IMR-90 (cell line): ENCODE measurements around the gene LHFPL6. TPM values are rescaled to one million over a fixed set of nuclear protein-coding genes. Genes with fewer than 3 reads are reported as not detected.

Source experiments
- ATAC-seq: fragments of 200-7000 bp; cut with Tn5 transposase; 2 replicates; pipeline ENCODE4 v1.9.1; 2020; ENCODE audit warnings: low read depth, mild to moderate bottlenecking, moderate library complexity
- BruUV-seq: library from RNA; stranded (reverse); fragments of 400-500 nt; replicated peaks from 2 replicates; lab custom pipeline; 2021; lab: Mats Ljungman, UMichigan
- CTCF ChIA-PET: fragments of 300-600 bp; formaldehyde crosslinking; extraction: SDS; loops from one replicate; lab custom pipeline; 2021; ENCODE audit warnings: antibody characterized with exemption; lab: Yijun Ruan, JAX
- POLR2A ChIA-PET: fragments of 300-600 bp; sonication (Branson Sonifier 250); formaldehyde crosslinking; loops from one replicate; lab custom pipeline; 2022; ENCODE audit warnings: antibody characterized with exemption; ENCODE audit not compliant: unreplicated experiment; lab: Charles Lee
- DNase-seq: peaks from one replicate; pipeline ENCODE4 v3.0.0; 2013
- H2AFZ ChIP-seq: replicated peaks from 2 replicates; pipeline ENCODE3; 2013; ENCODE audit warnings: low read length, mild to moderate bottlenecking; ENCODE audit not compliant: poor library complexity
- H2AK5ac ChIP-seq: 2 replicates; pipeline ENCODE4 v1.6.1; 2013; ENCODE audit warnings: low read depth, low read length, inconsistent platforms
- H2AK9ac ChIP-seq: replicated peaks from 2 replicates; pipeline ENCODE3; 2013; ENCODE audit warnings: mild to moderate bottlenecking, low read depth, low read length, moderate library complexity; ENCODE audit not compliant: poor library complexity
- H2BK120ac ChIP-seq: 2 replicates; pipeline ENCODE4 v1.6.1; 2013; ENCODE audit warnings: low read depth, low read length, inconsistent platforms
- H2BK15ac ChIP-seq: 3 replicates; pipeline ENCODE4 v1.6.1; 2013; ENCODE audit warnings: low read depth, low read length, inconsistent platforms
- H2BK20ac ChIP-seq: 2 replicates; pipeline ENCODE4 v1.6.1; 2013; ENCODE audit warnings: low read depth, mild to moderate bottlenecking, inconsistent platforms, low read length, moderate library complexity
- H2BK5ac ChIP-seq: 2 replicates; pipeline ENCODE4 v1.6.1; 2013; ENCODE audit warnings: mild to moderate bottlenecking, low read depth, low read length, inconsistent platforms; ENCODE audit not compliant: poor library complexity, severe bottlenecking
- H3K14ac ChIP-seq: replicated peaks from 2 replicates; pipeline ENCODE4 v1.6.1; 2013; ENCODE audit warnings: low read depth, low read length, inconsistent platforms
- H3K18ac ChIP-seq: 2 replicates; pipeline ENCODE4 v1.6.1; 2013; ENCODE audit warnings: low read depth, low read length, control low read depth
- H3K23ac ChIP-seq: 2 replicates; pipeline ENCODE4 v1.6.1; 2013; ENCODE audit warnings: low read depth, low read length, inconsistent platforms
- H3K27ac ChIP-seq: 2 replicates; pipeline ENCODE4 v1.5.1; 2013; ENCODE audit warnings: mild to moderate bottlenecking, control low read depth, low read length; ENCODE audit not compliant: insufficient read depth
- H3K27me3 ChIP-seq: 2 replicates; pipeline ENCODE4 v1.6.1; 2013; ENCODE audit warnings: low read length; ENCODE audit not compliant: control insufficient read depth, insufficient read depth
- H3K36me3 ChIP-seq: 2 replicates; pipeline ENCODE4 v1.6.1; 2013; ENCODE audit warnings: low read length, mixed read lengths; ENCODE audit not compliant: control insufficient read depth, insufficient read depth
- H3K4ac ChIP-seq: 2 replicates; pipeline ENCODE4 v1.6.1; 2013; ENCODE audit warnings: low read depth, low read length, inconsistent platforms
- H3K4me1 ChIP-seq: 2 replicates; pipeline ENCODE4 v1.6.1; 2013; ENCODE audit warnings: low read length, mixed read lengths; ENCODE audit not compliant: control insufficient read depth, insufficient read depth
- H3K4me2 ChIP-seq: 2 replicates; pipeline ENCODE4 v1.6.1; 2013; ENCODE audit warnings: low read depth, mild to moderate bottlenecking, control low read depth, low read length, moderate library complexity
- H3K4me3 ChIP-seq: 2 replicates; pipeline ENCODE4 v1.5.1; 2013; ENCODE audit warnings: low read depth, mild to moderate bottlenecking, control low read depth, low read length, moderate library complexity; ENCODE audit not compliant: insufficient read depth
- H3K56ac ChIP-seq: 2 replicates; pipeline ENCODE4 v1.6.1; 2013; ENCODE audit warnings: low read length, inconsistent platforms; ENCODE audit not compliant: insufficient read depth; ENCODE audit errors: extremely low read depth
- H3K79me1 ChIP-seq, 2 experiments: 2 replicates each; pipeline ENCODE4 v1.6.1; 2013; ENCODE audit warnings: low read length in 2 of 2, inconsistent platforms in 1 of 2, low read depth in 1 of 2
- H3K9ac ChIP-seq: 2 replicates; pipeline ENCODE4 v1.6.1; 2013; ENCODE audit warnings: low read depth, low read length, control low read depth
- H3K9me1 ChIP-seq: 2 replicates; pipeline ENCODE4 v1.6.1; 2013; ENCODE audit warnings: low read length, inconsistent platforms; ENCODE audit not compliant: insufficient read depth
- H3K9me3 ChIP-seq: 2 replicates; pipeline ENCODE4 v1.6.1; 2013; ENCODE audit warnings: low read length; ENCODE audit not compliant: control insufficient read depth, insufficient read depth
- H4K20me1 ChIP-seq: 2 replicates; pipeline ENCODE4 v1.6.1; 2013; ENCODE audit warnings: low read length, inconsistent platforms; ENCODE audit not compliant: insufficient read depth
- H4K5ac ChIP-seq: 2 replicates; pipeline ENCODE4 v1.6.1; 2013; ENCODE audit warnings: mild to moderate bottlenecking, low read depth, low read length, control low read depth
- H4K8ac ChIP-seq, 2 experiments: 2 replicates each; pipeline ENCODE4 v1.6.1; 2013; ENCODE audit warnings: low read depth in 2 of 2, low read length in 2 of 2, control low read depth in 1 of 2, inconsistent platforms in 1 of 2
- H4K91ac ChIP-seq: 2 replicates; pipeline ENCODE4 v1.6.1; 2013; ENCODE audit warnings: low read depth, low read length, inconsistent platforms; ENCODE audit not compliant: insufficient read depth
- BHLHE40 ChIP-seq: fragments of 150-350 bp; IDR thresholded peaks from 2 replicates; pipeline ENCODE4 v1.6.1; 2016; ENCODE audit warnings: mild to moderate bottlenecking, low read depth, low read length
- CEBPB ChIP-seq: IDR thresholded peaks from 2 replicates; pipeline ENCODE4 v1.6.1; 2012; ENCODE audit warnings: low read depth, low read length, improper control_type of control experiment
- CHD1 ChIP-seq: IDR thresholded peaks from 2 replicates; pipeline ENCODE4 v1.6.1; 2012; ENCODE audit warnings: low read depth, low read length, improper control_type of control experiment
- CTCF ChIP-seq: conservative IDR thresholded peaks from 2 replicates; pipeline ENCODE4 v1.5.1; 2012; ENCODE audit warnings: mild to moderate bottlenecking, low read depth, low read length, improper control_type of control experiment
- ELK1 ChIP-seq: fragments of 150-350 bp; IDR thresholded peaks from 2 replicates; pipeline ENCODE4 v1.6.1; 2016; ENCODE audit warnings: low read depth, mild to moderate bottlenecking, low read length, moderate library complexity, borderline replicate concordance
- FOS ChIP-seq: fragments of 150-350 bp; IDR thresholded peaks from 2 replicates; pipeline ENCODE4 v1.6.1; 2016; ENCODE audit warnings: low read depth, low read length
- MAFK ChIP-seq: IDR thresholded peaks from 2 replicates; pipeline ENCODE4 v1.6.1; 2012; ENCODE audit warnings: low read depth, low read length, improper control_type of control experiment
- MAZ ChIP-seq: IDR thresholded peaks from 2 replicates; pipeline ENCODE4 v1.6.1; 2012; ENCODE audit warnings: low read depth, mild to moderate bottlenecking, low read length, improper control_type of control experiment, moderate library complexity, borderline replicate concordance
- MXI1 ChIP-seq: IDR thresholded peaks from 2 replicates; pipeline ENCODE4 v1.6.1; 2012; ENCODE audit warnings: low read depth, mild to moderate bottlenecking, low read length, moderate library complexity, borderline replicate concordance
- NFE2L2 ChIP-seq: fragments of 150-350 bp; IDR thresholded peaks from 2 replicates; pipeline ENCODE4 v1.6.1; 2016; ENCODE audit warnings: low read depth, mild to moderate bottlenecking, low read length
- RAD21 ChIP-seq: IDR thresholded peaks from 2 replicates; pipeline ENCODE4 v1.6.1; 2012; ENCODE audit warnings: low read length, improper control_type of control experiment
- RCOR1 ChIP-seq: IDR thresholded peaks from 2 replicates; pipeline ENCODE4 v1.6.1; 2012; ENCODE audit warnings: mild to moderate bottlenecking, low read length, improper control_type of control experiment; ENCODE audit not compliant: insufficient replicate concordance
- SMC3 ChIP-seq: fragments of 150-350 bp; IDR thresholded peaks from 2 replicates; pipeline ENCODE4 v1.6.1; 2016; ENCODE audit warnings: low read depth, mild to moderate bottlenecking, antibody characterized with exemption, low read length, moderate library complexity
- USF2 ChIP-seq: fragments of 150-350 bp; IDR thresholded peaks from 2 replicates; pipeline ENCODE4 v1.6.1; 2017; ENCODE audit warnings: mild to moderate bottlenecking, antibody characterized with exemption, low read length, low read depth
- dilution Hi-C: fragments of 300-500 bp; cut with HindIII; formaldehyde crosslinking; loops from one replicate; pipeline ENCODE4 v1.14.3; 2018; ENCODE audit warnings: low sequenced_read_pairs; ENCODE audit not compliant: unreplicated experiment
- in situ Hi-C: fragments of 300-500 bp; cut with MboI; formaldehyde crosslinking; loops from 3 replicates; pipeline ENCODE4 v1.14.3; 2019; ENCODE audit warnings: low sequenced_read_pairs, inconsistent platforms, mixed read lengths
- intact Hi-C: fragments of 100-400 bp; cut with micrococcal nuclease; formaldehyde crosslinking; loops from 2 replicates; pipeline ENCODE4 v1.10.0; 2022
- polyA plus RNA-seq, 3 experiments: library from polyadenylated mRNA; depleted of rRNA; stranded (reverse); fragments of >200 nt; gene quantifications; 2 replicates each; pipeline ENCODE4 v1.2.3, GENCODE V29; 2012; ENCODE audit warnings: low replicate concordance in 1 of 3
- total RNA-seq: library from RNA; depleted of rRNA; stranded (reverse); fragments of >200 nt; gene quantifications from 2 replicates; pipeline ENCODE4 v1.2.3, GENCODE V29; 2012

LHFPL6 gene
- total and polyA plus RNA-seq, 2 of the 4 experiments (the other 2 are of a cell fraction), result 24.7 to 36.1 TPM

GRCh38 chr13:39399102-39399501 is 203.9 kb downstream of the LHFPL6 start:
- Histone ChIP-seq H3K36me3 (no peaks in the 10 kb centered on the region), H2BK15ac (no peak overlapping the region), H4K5ac (no peak overlapping the region), H3K27me3 (no peaks in the 10 kb centered on the region), H4K91ac (no peak overlapping the region), H3K23ac (no peak overlapping the region), H4K20me1 (no peaks in the 10 kb centered on the region), H3K9me3 (no peaks in the 10 kb centered on the region), H4K8ac (no peak overlapping the region), H3K9me1 (peaks cover 5% of the 10 kb centered on the region; the same call in 1 of the 2 replicates), H3K18ac (no peak overlapping the region), H3K56ac (no peak overlapping the region), H2AK9ac (no peak overlapping the region), H2AK5ac (no peak overlapping the region), H3K27ac (no peak overlapping the region), H3K9ac (no peak overlapping the region), H2BK5ac (no peak overlapping the region), H2BK20ac (no peak overlapping the region), H3K4me1 (no peaks in the 10 kb centered on the region), H3K4me3 (no peak overlapping the region), H3K79me1 (peaks cover 7 to 12% of the 10 kb centered on the region in 2 experiments; a peak in 2 of 4 replicates), H3K4me2 (no peak overlapping the region), H2BK120ac (no peak overlapping the region), H3K14ac (no peak overlapping the region), H2AFZ (no peak overlapping the region), H3K4ac (no peak overlapping the region)
- in situ Hi-C loops (no loop called here), dilution Hi-C loops (no loop called here), intact Hi-C loops (no loop called here)
- ATAC-seq (no peak), DNase-seq (no peak)
- ChIA-PET POLR2A (no interaction called here), CTCF (no interaction called here)
- BruUV-seq, result no TSS peak
- no peak for TF ChIP-seq FOS
- no peak for TF ChIP-seq CEBPB
- no peak for TF ChIP-seq MAFK
- no peak for TF ChIP-seq BHLHE40
- TF ChIP-seq CTCF, result no peak
- TF ChIP-seq CHD1, result no peak
- no peak for TF ChIP-seq RAD21
- TF ChIP-seq USF2, result no peak
- TF ChIP-seq ELK1, result no peak
- TF ChIP-seq NFE2L2, result no peak
- no peak for TF ChIP-seq SMC3
- TF ChIP-seq MXI1, result no peak
- TF ChIP-seq RCOR1, result no peak
- TF ChIP-seq MAZ, result no peak
